Osteocyte (in vitro differentiated cells): ENCODE results near the gene OSBPL2. TPM values are rescaled to one million over a fixed set of nuclear protein-coding genes. Genes with fewer than 3 reads are reported as not detected.

Source experiments
- DNase-seq: peaks from one replicate; pipeline ENCODE4 v3.0.0; 2021; ENCODE audit warnings: mixed read lengths; ENCODE audit not compliant: unreplicated experiment; ENCODE audit errors: extremely low spot score
- H3K27ac Mint-ChIP-seq: one replicate; pipeline ENCODE4 v1.8.0; 2021; ENCODE audit warnings: mild to moderate bottlenecking, mixed read lengths; ENCODE audit not compliant: unreplicated experiment
- H3K27me3 Mint-ChIP-seq: one replicate; pipeline ENCODE4 v1.8.0; 2021; ENCODE audit warnings: mixed read lengths; ENCODE audit not compliant: unreplicated experiment
- H3K36me3 Mint-ChIP-seq: one replicate; pipeline ENCODE4 v1.8.0; 2021; ENCODE audit warnings: mixed read lengths; ENCODE audit not compliant: unreplicated experiment
- H3K4me1 Mint-ChIP-seq: one replicate; pipeline ENCODE4 v1.8.0; 2021; ENCODE audit warnings: mixed read lengths; ENCODE audit not compliant: unreplicated experiment
- H3K4me3 Mint-ChIP-seq: one replicate; pipeline ENCODE4 v1.8.0; 2021; ENCODE audit warnings: mild to moderate bottlenecking, moderate library complexity, mixed read lengths; ENCODE audit not compliant: unreplicated experiment
- H3K9me3 Mint-ChIP-seq: one replicate; pipeline ENCODE4 v1.8.0; 2021; ENCODE audit warnings: mixed read lengths; ENCODE audit not compliant: unreplicated experiment
- total RNA-seq: library from RNA; stranded (reverse); gene quantifications from 2 replicates; pipeline ENCODE4 v1.2.1, GENCODE V29; 2021
- TF ChIP-seq, protein P1 (sequence below): fragments of 200-600 bp; sonication (generic); IDR thresholded peaks from 2 replicates; pipeline ENCODE4 v1.5.0; 2021; ENCODE audit warnings: antibody characterized with exemption, mild to moderate bottlenecking, moderate library complexity

The OSBPL2 gene
- total RNA-seq, 1 donor from 2014 or later: 46.3 TPM

DNA sequence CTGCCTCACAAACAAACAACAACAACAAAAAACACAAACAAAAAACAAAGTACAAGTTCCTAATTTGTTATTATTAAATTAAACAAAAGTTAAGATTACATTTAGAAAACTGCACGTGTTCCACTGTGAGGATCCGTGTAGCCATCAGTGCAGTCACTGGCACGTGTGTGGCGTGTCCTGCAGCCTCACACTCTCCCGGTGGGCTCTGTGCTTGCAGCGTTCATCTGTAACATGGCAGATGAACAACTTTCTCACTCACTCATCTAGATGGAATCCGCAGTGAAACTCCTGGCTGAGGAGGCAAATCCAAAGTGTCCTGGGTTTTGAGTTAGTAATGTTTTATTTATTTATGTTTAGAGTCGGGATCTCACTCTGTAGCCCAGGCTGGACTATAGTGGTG, 51.6 kb downstream of the OSBPL2 start:
- no peak for DNase-seq
- Mint-ChIP-seq H3K27ac (no peak overlapping the region), H3K9me3 (no peaks in the 10 kb centered on the region), H3K27me3 (no peaks in the 10 kb centered on the region), H3K36me3 (peaks cover 30% of the 10 kb centered on the region), H3K4me3 (no peak overlapping the region), H3K4me1 (no peaks in the 10 kb centered on the region)
- TF ChIP-seq, protein P1, sequence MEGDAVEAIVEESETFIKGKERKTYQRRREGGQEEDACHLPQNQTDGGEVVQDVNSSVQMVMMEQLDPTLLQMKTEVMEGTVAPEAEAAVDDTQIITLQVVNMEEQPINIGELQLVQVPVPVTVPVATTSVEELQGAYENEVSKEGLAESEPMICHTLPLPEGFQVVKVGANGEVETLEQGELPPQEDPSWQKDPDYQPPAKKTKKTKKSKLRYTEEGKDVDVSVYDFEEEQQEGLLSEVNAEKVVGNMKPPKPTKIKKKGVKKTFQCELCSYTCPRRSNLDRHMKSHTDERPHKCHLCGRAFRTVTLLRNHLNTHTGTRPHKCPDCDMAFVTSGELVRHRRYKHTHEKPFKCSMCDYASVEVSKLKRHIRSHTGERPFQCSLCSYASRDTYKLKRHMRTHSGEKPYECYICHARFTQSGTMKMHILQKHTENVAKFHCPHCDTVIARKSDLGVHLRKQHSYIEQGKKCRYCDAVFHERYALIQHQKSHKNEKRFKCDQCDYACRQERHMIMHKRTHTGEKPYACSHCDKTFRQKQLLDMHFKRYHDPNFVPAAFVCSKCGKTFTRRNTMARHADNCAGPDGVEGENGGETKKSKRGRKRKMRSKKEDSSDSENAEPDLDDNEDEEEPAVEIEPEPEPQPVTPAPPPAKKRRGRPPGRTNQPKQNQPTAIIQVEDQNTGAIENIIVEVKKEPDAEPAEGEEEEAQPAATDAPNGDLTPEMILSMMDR: no peak

DNA sequence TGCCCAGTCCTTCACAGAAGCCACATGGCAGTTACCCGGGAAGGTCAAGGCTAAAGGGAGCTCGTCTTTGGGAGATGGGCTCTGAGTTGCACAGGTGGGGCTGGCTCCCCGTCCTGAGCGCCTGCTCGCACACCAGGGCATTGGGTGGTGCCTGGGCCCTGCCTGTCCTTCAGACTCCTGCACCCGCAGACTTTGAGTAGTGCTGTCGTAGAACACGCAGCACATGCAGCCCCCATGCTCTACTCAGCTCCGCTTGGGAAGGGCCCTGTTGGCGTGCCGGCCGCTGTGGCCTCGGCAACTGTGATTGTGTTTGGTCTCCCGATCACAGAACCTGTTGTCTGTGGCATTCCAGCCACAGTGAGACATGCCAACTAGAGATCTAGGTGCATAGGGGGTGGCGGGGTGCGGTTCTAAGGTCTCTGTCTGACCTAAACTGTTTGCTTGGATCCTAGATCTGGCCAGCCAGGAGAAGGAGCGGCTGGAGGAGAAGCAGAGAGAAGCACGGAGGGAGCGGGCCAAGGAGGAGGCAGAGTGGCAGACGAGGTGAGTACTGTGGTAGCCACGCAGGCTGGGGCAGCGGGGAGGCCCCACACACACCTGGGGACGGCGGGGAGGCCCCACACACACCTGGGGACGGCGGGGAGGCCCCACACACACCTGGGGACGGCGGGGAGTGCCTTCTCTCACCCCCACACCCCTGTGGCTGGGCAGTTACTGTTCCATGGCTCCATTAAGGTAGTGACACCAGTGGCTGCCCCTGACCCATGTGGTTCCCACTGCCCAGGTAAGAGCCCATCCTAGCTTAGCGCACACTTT, 53.1 kb downstream of the OSBPL2 start:
- no peak overlapping the region for H3K27ac Mint-ChIP-seq

DNA sequence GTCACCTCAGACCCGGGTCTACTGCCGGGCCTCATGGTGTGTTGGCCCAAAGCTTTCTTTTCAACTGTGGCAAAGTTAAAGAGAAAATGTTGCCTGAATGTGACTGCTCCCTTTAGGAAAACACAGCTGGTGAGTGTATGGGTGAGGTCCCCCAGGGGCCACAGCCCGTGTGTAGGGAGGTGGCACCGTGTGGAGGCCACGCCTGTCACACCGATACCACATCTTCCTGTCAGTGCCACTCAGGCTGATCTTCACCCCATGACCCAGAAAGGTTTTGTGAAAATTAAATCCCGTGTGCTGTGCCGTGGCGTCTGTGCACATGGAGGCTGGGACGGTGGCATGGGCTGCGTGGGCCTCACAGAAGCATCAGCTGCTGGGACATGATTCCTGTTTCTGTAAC, 53.8 kb downstream of the OSBPL2 start:
- Mint-ChIP-seq H3K36me3 (peaks cover 35% of the 10 kb centered on the region), H3K9me3 (no peaks in the 10 kb centered on the region), H3K27me3 (no peaks in the 10 kb centered on the region), H3K4me1 (no peaks in the 10 kb centered on the region), H3K4me3 (no peak overlapping the region), H3K27ac (no peak overlapping the region)
- no peak for DNase-seq
- TF ChIP-seq, protein P1: no peak

More for the DNA sequence above, 53.1 kb downstream of the OSBPL2 start:
- no peaks in the 10 kb centered on the region for H3K4me1 Mint-ChIP-seq
- no peak overlapping the region for H3K4me3 Mint-ChIP-seq
- no peaks in the 10 kb centered on the region for H3K27me3 Mint-ChIP-seq
- TF ChIP-seq, protein P1: no peak
- peaks cover 39% of the 10 kb centered on the region for H3K36me3 Mint-ChIP-seq
- no peaks in the 10 kb centered on the region for H3K9me3 Mint-ChIP-seq
- no peak for DNase-seq

DNA sequence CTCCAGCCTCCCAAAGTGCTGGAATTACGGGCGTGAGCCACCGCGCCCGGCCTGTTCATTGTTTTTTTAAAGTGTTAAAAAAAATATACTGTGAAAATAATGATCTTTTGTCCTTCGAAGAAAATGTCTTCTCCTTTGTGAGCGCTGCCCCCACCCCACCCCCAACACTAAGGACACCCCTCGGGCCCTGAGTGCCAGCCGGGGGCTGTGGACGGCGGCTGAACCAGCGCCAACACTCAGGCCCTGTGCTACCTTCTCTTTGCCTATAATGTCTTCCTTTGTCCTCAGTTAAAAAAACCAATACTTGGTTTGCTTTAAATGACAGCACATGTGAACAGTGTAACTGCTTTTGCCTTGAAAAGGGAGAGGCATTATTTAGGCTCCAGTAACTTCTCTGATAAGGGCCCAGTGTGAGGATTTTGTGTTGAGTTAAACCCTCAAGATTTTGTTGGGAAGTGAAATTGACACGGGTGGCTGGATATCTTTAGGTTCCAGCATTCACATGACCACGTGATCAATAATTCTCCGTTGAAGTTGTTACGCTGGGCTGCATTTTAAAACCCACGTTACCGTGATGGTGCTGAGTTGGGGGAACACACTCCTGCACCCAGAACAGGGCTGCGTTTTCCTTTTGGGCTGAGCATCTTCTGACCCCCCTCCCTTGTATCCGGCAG, 54.9 kb downstream of the OSBPL2 start:
- H3K4me3 Mint-ChIP-seq: no peak overlapping the region
- no peak for DNase-seq
- H3K9me3 Mint-ChIP-seq: no peaks in the 10 kb centered on the region
- no peaks in the 10 kb centered on the region for H3K4me1 Mint-ChIP-seq
- no peak overlapping the region for H3K27ac Mint-ChIP-seq
- TF ChIP-seq, protein P1: no peak
- no peaks in the 10 kb centered on the region for H3K27me3 Mint-ChIP-seq
- H3K36me3 Mint-ChIP-seq: peaks cover 35% of the 10 kb centered on the region

DNA sequence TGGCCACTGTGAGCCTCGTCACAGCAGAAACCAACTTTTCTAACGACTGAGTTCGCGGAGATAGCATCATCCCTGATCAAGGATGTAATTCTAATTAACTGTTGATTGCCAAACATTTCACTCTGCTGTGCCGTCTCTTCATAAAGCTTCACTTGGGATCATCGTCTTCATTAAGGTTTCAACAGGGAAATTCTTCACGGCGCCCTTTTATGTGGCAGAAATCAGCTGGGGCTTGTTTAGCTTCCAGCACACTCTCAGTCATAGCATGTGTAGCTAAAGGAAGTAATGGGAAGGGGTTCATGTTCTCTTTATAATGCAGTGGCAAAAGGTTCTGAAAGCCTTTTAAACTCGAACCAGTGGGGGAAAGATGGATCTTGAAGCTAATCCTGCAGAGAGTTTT, 55.6 kb downstream of the OSBPL2 start:
- Mint-ChIP-seq H3K4me3 (no peak overlapping the region), H3K36me3 (peaks cover 31% of the 10 kb centered on the region), H3K27ac (no peak overlapping the region), H3K9me3 (no peaks in the 10 kb centered on the region), H3K4me1 (no peaks in the 10 kb centered on the region), H3K27me3 (no peaks in the 10 kb centered on the region)
- no peak for DNase-seq
- TF ChIP-seq, protein P1: no peak
